Pancreas (tissue), 10 donors: ENCODE data around the gene CTSH. TPM values are rescaled to one million over a fixed set of nuclear protein-coding genes. Genes with fewer than 3 reads are reported as not detected.
A peak's percentile ranks its signal among the peaks of the same experiment; 100 is the strongest.

Experiments used
- ATAC-seq, 4 donors: fragments of 200-7000 bp; cut with Tn5 transposase; one replicate each; pipeline versions ENCODE4 v1.8.0 to v1.9.1; 2020; ENCODE audit warnings: mild to moderate bottlenecking in 4 of 4, moderate library complexity in 4 of 4
- DNase-seq, 6 donors: peaks; one replicate each; pipeline ENCODE4 v3.0.0-alpha.2; 2020
- FAIRE-seq: peaks from 2 replicates; lab custom pipeline; 2012; peaks lifted over from hg19 to GRCh38; lab: Jason Lieb, UNC
- H3K27ac ChIP-seq, 4 donors: fragments of 200-600 bp; sonication (generic); 1 replicate in 3 of 4; 2 replicates in 1 of 4; pipeline versions ENCODE4 v1.5.0 to v1.8.0; 2020
- H3K27me3 ChIP-seq, 4 donors: fragments of 200-600 bp; one replicate each; pipeline ENCODE4 v1.8.0; 2021
- H3K36me3 ChIP-seq, 3 donors: fragments of 200-600 bp; sonication (generic) in 1 of 3; one replicate each; pipeline versions ENCODE4 v1.5.0 to v1.8.0; 2020 to 2021
- H3K4me1 ChIP-seq, 3 donors: fragments of 200-600 bp; one replicate each; pipeline ENCODE4 v1.8.0; 2021
- H3K4me3 ChIP-seq, 4 donors: fragments of 200-600 bp; sonication (generic) in 2 of 4; one replicate each; pipeline versions ENCODE4 v1.5.0 to v1.8.0; 2020 to 2021
- H3K9me3 ChIP-seq, 4 donors: fragments of 200-600 bp; one replicate each; pipeline ENCODE4 v1.8.0; 2021
- WGBS, 2 donors: extraction: QIAGEN DNeasy Blood & Tissue Kit; methylation state at CpG; one replicate each; pipeline ENCODE4 v1.1.7; 2013; 5-methylcytosine and 5-hydroxymethylcytosine counted together
- intact Hi-C, 3 donors: fragments of 100-400 bp; cut with DNase I; formaldehyde crosslinking; loops; one replicate each; pipeline versions ENCODE4 v1.11.1 to v1.14.2; 2022
- polyA plus RNA-seq, 2 donors: library from polyadenylated mRNA; stranded (reverse); fragments of 200-250 nt; gene quantifications; one replicate each; pipeline ENCODE4 v1.2.3, GENCODE V29; 2013
- total RNA-seq, 6 donors: library from RNA; stranded (reverse); fragmentation: NEBNext Ultra II Directional in 4 of 6; extraction: Animal tissue kit (Norgen Biotek cat#: 25700) in 4 of 6; gene quantifications; one replicate each; pipeline versions ENCODE4 v1.2.1 to v1.2.4, GENCODE V29; 2021 to 2023
- TF ChIP-seq, protein P1 (sequence below), 4 donors: fragments of 200-600 bp; sonication (generic) in 3 of 4; IDR thresholded peaks; one replicate each; pipeline versions ENCODE4 v1.5.0 to v1.8.0; 2021; ENCODE audit warnings: antibody characterized with exemption in 4 of 4
- donor health status: healthy with polysubstance abuse.
- donor health status: DM: no; HTN: no; CAD: no; lungs with moderate emphysema.
- donor health status: DM: no; HTN: no; CAD: no.
- donor health status: control.
- donor health status: control.
- donor health status: Bipolar disorder and iron deficiency.
- donor health status: DM: yes; HTN: yes; CAD: no.
- donor health status: DM: no; HTN: no; CAD: no.
- donor health status: DM: no; HTN: no; CAD: no.
- donor health status: DM: yes; HTN: yes; CAD: no.

CTSH gene
- total and polyA plus RNA-seq, 8 donors, result 24.3 to 196 (median 77.0) TPM

GRCh38 chr15:78982736-78983135, 37.9 kb upstream of the CTSH start:
- Histone ChIP-seq H3K27me3 (no peaks in the 10 kb centered on the region), H3K9me3 (no peaks in the 10 kb centered on the region), H3K36me3 (no peaks in the 10 kb centered on the region), H3K27ac (peak overlapping the region in 1 of 4 donors; percentile 11), H3K4me1 (no peaks in the 10 kb centered on the region), H3K4me3 (no peak overlapping the region)
- no peak for DNase-seq
- no peak for FAIRE-seq
- intact Hi-C loops, result loop anchor here in 1 of 3 donors (10.0 kb wide), 1 partner anchor 48 kb away; no protein-coding TSS in a partner anchor
- 68 to 69% methylated on average over 10 of the region's 10 CpGs for WGBS, 2 donors
- TF ChIP-seq, protein P1, sequence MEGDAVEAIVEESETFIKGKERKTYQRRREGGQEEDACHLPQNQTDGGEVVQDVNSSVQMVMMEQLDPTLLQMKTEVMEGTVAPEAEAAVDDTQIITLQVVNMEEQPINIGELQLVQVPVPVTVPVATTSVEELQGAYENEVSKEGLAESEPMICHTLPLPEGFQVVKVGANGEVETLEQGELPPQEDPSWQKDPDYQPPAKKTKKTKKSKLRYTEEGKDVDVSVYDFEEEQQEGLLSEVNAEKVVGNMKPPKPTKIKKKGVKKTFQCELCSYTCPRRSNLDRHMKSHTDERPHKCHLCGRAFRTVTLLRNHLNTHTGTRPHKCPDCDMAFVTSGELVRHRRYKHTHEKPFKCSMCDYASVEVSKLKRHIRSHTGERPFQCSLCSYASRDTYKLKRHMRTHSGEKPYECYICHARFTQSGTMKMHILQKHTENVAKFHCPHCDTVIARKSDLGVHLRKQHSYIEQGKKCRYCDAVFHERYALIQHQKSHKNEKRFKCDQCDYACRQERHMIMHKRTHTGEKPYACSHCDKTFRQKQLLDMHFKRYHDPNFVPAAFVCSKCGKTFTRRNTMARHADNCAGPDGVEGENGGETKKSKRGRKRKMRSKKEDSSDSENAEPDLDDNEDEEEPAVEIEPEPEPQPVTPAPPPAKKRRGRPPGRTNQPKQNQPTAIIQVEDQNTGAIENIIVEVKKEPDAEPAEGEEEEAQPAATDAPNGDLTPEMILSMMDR (IDR thresholded peaks at IDR 0.05), result no peak
- peak in 1 of 4 donors; percentile 9 for ATAC-seq

DNA sequence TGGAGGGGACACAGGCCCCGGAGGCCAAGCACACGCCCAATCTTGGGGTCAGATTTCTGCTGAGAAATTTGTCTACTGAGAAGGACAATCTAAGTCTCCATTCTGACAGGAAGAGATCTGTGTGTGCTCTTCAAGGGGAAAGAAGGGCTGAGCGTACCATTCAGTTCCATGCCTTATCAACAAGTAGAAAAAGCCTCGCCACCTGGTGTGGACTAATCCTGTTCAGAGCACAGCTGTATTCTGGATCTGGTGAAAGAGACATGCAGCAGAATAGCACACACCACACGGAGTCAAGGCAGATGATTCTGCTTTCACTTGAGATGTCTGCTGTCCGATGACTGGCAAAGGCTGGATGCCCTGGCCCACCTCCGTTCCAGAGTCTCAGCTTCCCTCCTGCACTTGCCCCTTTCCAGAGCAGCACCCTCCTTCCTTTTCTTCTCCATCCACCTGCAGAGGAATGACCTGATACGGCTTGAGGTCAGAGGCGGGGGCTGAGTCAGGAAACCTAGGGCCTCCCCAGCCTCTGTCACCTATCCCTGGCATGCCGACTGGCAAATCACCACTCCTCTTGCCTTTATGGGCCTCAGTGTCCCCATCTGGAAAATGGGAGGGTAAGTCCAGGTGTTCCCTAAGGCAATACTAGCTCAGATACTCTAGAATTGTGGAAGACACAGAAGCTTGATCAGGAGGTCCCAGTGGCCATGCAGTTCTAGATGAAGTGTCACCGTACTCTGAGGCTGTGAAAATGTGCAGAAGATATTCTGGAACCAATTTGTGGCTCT, 36.9 kb upstream of the CTSH start:
- DNase-seq (no peak), FAIRE-seq (no peak), ATAC-seq (no peak)
- Histone ChIP-seq H3K27me3 (no peaks in the 10 kb centered on the region), H3K4me1 (no peaks in the 10 kb centered on the region), H3K9me3 (no peaks in the 10 kb centered on the region), H3K4me3 (no peak overlapping the region), H3K27ac (no peak overlapping the region), H3K36me3 (no peaks in the 10 kb centered on the region)
- TF ChIP-seq, protein P1 (IDR thresholded peaks at IDR 0.05), result no peak
- intact Hi-C loops, result loop anchor here in 1 of 3 donors (10.0 kb wide), 1 partner anchor 47 kb away; no protein-coding TSS in a partner anchor
- 82 to 88% methylated on average over 11 of the region's 11 CpGs for WGBS, 2 donors

DNA sequence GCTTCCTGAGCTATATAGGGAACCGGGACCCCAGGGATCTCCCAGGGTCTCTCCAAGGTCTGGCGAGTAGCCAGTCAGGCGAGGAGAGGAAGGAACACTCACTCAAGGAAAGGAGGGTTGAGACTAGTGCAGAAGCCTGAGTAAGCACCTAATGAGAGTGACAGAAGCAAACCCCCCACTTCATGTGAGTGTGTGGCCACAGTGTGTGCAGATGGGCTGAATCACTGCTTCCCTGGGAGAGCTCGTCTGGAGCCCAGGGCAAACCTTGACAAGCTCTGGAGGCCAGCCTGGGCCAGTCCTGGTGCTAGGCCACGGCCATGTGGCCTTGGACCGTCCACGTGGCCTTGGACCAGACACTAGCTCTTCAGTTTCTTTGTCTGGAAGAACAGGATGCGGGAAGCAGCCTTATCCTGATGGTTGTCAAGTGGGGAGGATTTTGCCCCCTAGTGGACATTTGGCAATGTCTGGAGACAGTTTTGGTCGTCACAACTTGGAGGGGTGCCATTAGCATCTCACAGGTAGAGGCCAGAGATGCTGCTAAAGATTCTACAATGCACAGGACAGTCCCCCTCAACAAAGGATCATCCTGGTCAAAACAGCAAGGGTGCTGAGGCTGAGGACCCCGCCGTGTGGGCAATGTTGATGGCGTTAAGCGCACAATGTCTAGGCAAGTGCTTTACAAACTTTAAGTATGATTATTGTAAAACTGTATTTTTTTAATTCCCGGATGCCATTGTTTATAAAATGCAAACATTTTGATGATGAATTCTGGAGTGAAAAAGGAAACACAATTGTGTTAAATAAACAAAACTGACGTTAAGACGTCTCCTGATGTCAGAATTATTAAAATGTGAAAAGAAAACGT, 34.8 kb upstream of the CTSH start:
- H3K9me3 ChIP-seq, result no peaks in the 10 kb centered on the region
- FAIRE-seq, result no peak
- no peaks in the 10 kb centered on the region for H3K4me1 ChIP-seq
- H3K36me3 ChIP-seq, result no peaks in the 10 kb centered on the region
- peak in 4 of 6 donors; percentile 57 to 79 (median 75) for DNase-seq
- H3K27ac ChIP-seq, result no peak overlapping the region
- H3K27me3 ChIP-seq, result no peaks in the 10 kb centered on the region
- 41 to 48% methylated on average over 17 of the region's 17 CpGs for WGBS, 2 donors
- TF ChIP-seq, protein P1 (IDR thresholded peaks at IDR 0.05), result peak; percentile 59 to 73 (median 68)
- intact Hi-C loops, result loop anchor here in 1 of 3 donors (5.0 to 10.0 kb wide), 2 partner anchors 45 to 67 kb away; no protein-coding TSS in a partner anchor
- peak; percentile 74 to 86 (median 79) for ATAC-seq
- H3K4me3 ChIP-seq, result no peak overlapping the region

GRCh38 chr15:78978601-78979179, 33.8 kb upstream of the CTSH start:
- no peaks in the 10 kb centered on the region for H3K9me3 ChIP-seq
- no peak for ATAC-seq
- H3K27me3 ChIP-seq, result no peaks in the 10 kb centered on the region
- no peak for DNase-seq
- H3K4me3 ChIP-seq, result no peak overlapping the region
- H3K4me1 ChIP-seq, result no peaks in the 10 kb centered on the region
- H3K36me3 ChIP-seq, result no peaks in the 10 kb centered on the region
- intact Hi-C loops, result loop anchor here in 1 of 3 donors (5.0 kb wide), 1 partner anchor 66 kb away; no protein-coding TSS in a partner anchor
- H3K27ac ChIP-seq, result no peak overlapping the region
- 83 to 86% methylated on average over 19 of the region's 19 CpGs for WGBS, 2 donors
- TF ChIP-seq, protein P1 (IDR thresholded peaks at IDR 0.05), result no peak
- no peak for FAIRE-seq
